Testis (tissue), 3 donors: ENCODE data around the gene CPXM2. TPM values are rescaled to one million over a fixed set of nuclear protein-coding genes. Genes with fewer than 3 reads are reported as not detected.

Source experiments
- DNase-seq: peaks from one replicate; pipeline ENCODE4 v3.0.0-alpha.2; 2019
- H3K27ac ChIP-seq, 2 donors: fragments of 200-600 bp; sonication (generic); one replicate each; pipeline ENCODE4 v1.5.1; 2019
- H3K27me3 ChIP-seq: fragments of 200-600 bp; sonication (generic); one replicate; pipeline ENCODE4 v1.5.1; 2019
- H3K36me3 ChIP-seq: fragments of 200-600 bp; sonication (generic); one replicate; pipeline ENCODE4 v1.5.1; 2017; ENCODE audit warnings: low read depth; ENCODE audit errors: missing control alignments
- H3K4me1 ChIP-seq: fragments of 200-600 bp; sonication (generic); one replicate; pipeline ENCODE4 v1.5.1; 2019
- H3K4me3 ChIP-seq, 2 donors: fragments of 200-600 bp; sonication (generic); one replicate each; pipeline ENCODE4 v1.5.1; 2017 to 2019
- H3K9me3 ChIP-seq: fragments of 200-600 bp; sonication (generic); one replicate; pipeline ENCODE4 v1.5.1; 2017
- CTCF ChIP-seq, 3 experiments: fragments of 450-650 bp in 2 of 3; fragments of 200-600 bp in 1 of 3; sonication (generic) in 1 of 3; IDR thresholded peaks; one replicate each; pipeline ENCODE4 v1.5.1; 2016 to 2019; ENCODE audit warnings: antibody characterized with exemption in 3 of 3, mild to moderate bottlenecking in 2 of 3, moderate library complexity in 1 of 3
- POLR2A ChIP-seq: fragments of 450-650 bp; IDR thresholded peaks from one replicate; pipeline ENCODE4 v1.6.1; 2017; ENCODE audit warnings: antibody characterized with exemption, mild to moderate bottlenecking, moderate library complexity
- WGBS, 2 donors: methylation state at CpG; one replicate each; pipeline ENCODE4 v1.1.5; 2018; 5-methylcytosine and 5-hydroxymethylcytosine counted together
- intact Hi-C: fragments of 100-400 bp; cut with DNase I; formaldehyde crosslinking; loops from one replicate; pipeline ENCODE4 v1.15.1; 2023; ENCODE audit warnings: low total_unique reads
- polyA plus RNA-seq: library from polyadenylated mRNA; stranded (reverse); fragments of 350-450 nt; fragmentation: Illumina TruSeq; extraction: RNeasy Lipid Tissue Mini Kit (QIAGEN cat#74804); gene quantifications from one replicate; pipeline ENCODE4 v1.2.3, GENCODE V29; 2014; ENCODE audit warnings: low read depth, low replicate concordance; ENCODE audit not compliant: insufficient read depth
- total RNA-seq, 2 donors: library from RNA; depleted of rRNA; stranded (reverse); fragments of >200 nt; gene quantifications; one replicate each; pipeline ENCODE4 v1.2.3, GENCODE V29; 2016

The CPXM2 gene
- total and polyA plus RNA-seq, 3 donors from 2014 or later: 16.0 to 40.0 (median 17.5) TPM

- no peaks in the 10 kb centered on the region for H3K36me3 ChIP-seq
- intact Hi-C loops: no loop called here
- H3K27ac ChIP-seq: no peak overlapping the region
- H3K27me3 ChIP-seq: no peaks in the 10 kb centered on the region
- no peak overlapping the region for H3K4me3 ChIP-seq
- no peak for DNase-seq
- WGBS, 2 donors: 79 to 83% methylated on average over 4 of the region's 4 CpGs
- H3K4me1 ChIP-seq: no peaks in the 10 kb centered on the region
- TF ChIP-seq POLR2A (no peak), CTCF (IDR thresholded peaks at IDR 0.05) (no peak)
- no peaks in the 10 kb centered on the region for H3K9me3 ChIP-seq
Observed at GRCh38 chr10:123771877-123772644, 119.5 kb downstream of the CPXM2 start.

DNA sequence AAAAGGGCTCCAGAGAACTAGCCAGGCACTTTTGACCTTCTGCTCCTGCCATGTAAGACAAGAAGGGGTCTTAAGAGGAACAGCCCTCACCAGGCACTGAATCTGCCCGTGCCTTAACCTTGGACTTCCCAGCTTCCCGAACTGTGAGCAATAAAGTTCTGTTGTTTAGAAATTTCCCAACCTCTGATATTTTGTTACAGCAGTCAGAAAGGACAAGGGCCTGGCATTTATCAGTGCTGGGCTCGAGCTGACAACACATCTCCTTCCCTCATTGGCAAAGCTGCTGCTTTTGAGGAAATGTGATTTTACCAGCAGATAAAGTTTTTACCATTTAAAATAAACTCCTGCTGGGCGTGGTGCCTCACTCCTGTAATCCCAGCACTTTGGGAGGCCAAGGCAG, 122.0 kb downstream of the CPXM2 start:
- intact Hi-C loops: no loop called here
- DNase-seq: no peak
- H3K4me3 ChIP-seq: no peak overlapping the region
- no peak overlapping the region for H3K27ac ChIP-seq
- no peaks in the 10 kb centered on the region for H3K27me3 ChIP-seq
- TF ChIP-seq CTCF (IDR thresholded peaks at IDR 0.05): no peak
- no peak for TF ChIP-seq POLR2A
- 60 to 72% methylated on average over 4 of the region's 4 CpGs for WGBS, 2 donors
- H3K9me3 ChIP-seq: no peaks in the 10 kb centered on the region
- no peaks in the 10 kb centered on the region for H3K36me3 ChIP-seq
- no peaks in the 10 kb centered on the region for H3K4me1 ChIP-seq

GRCh38 chr10:123766761-123767160, 124.8 kb downstream of the CPXM2 start:
- H3K36me3 ChIP-seq: no peaks in the 10 kb centered on the region
- H3K9me3 ChIP-seq: no peaks in the 10 kb centered on the region
- H3K4me1 ChIP-seq: no peaks in the 10 kb centered on the region
- H3K27ac ChIP-seq: no peak overlapping the region
- WGBS, 2 donors: 83 to 85% methylated on average over 8 of the region's 8 CpGs
- TF ChIP-seq POLR2A: no peak
- TF ChIP-seq CTCF (IDR thresholded peaks at IDR 0.05): no peak
- no peaks in the 10 kb centered on the region for H3K27me3 ChIP-seq
- no peak for DNase-seq
- H3K4me3 ChIP-seq: no peak overlapping the region
- intact Hi-C loops: no loop called here

- TF ChIP-seq POLR2A: no peak
- DNase-seq: no peak
- no peak overlapping the region for H3K4me3 ChIP-seq
- H3K27ac ChIP-seq: no peak overlapping the region
- intact Hi-C loops: no loop called here
- H3K36me3 ChIP-seq: no peaks in the 10 kb centered on the region
- H3K27me3 ChIP-seq: no peaks in the 10 kb centered on the region
- no peaks in the 10 kb centered on the region for H3K4me1 ChIP-seq
- 73 to 83% methylated on average over 3 of the region's 3 CpGs for WGBS, 2 donors
- H3K9me3 ChIP-seq: no peaks in the 10 kb centered on the region
Observed at GRCh38 chr10:123766012-123766411, 125.6 kb downstream of the CPXM2 start.

- Histone ChIP-seq H3K4me1 (no peaks in the 10 kb centered on the region), H3K9me3 (no peaks in the 10 kb centered on the region), H3K36me3 (no peaks in the 10 kb centered on the region), H3K4me3 (no peak overlapping the region), H3K27ac (no peak overlapping the region), H3K27me3 (no peaks in the 10 kb centered on the region)
- intact Hi-C loops: no loop called here
- WGBS, 2 donors: 78 to 82% methylated on average over 12 to 23 of the region's 23 CpGs
- TF ChIP-seq CTCF (IDR thresholded peaks at IDR 0.05) (no peak), POLR2A (no peak)
- no peak for DNase-seq
Observed at GRCh38 chr10:123761666-123762230, 129.9 kb downstream of the CPXM2 start.
